Measurements from ENCODE around the gene NEU3.

DNA sequence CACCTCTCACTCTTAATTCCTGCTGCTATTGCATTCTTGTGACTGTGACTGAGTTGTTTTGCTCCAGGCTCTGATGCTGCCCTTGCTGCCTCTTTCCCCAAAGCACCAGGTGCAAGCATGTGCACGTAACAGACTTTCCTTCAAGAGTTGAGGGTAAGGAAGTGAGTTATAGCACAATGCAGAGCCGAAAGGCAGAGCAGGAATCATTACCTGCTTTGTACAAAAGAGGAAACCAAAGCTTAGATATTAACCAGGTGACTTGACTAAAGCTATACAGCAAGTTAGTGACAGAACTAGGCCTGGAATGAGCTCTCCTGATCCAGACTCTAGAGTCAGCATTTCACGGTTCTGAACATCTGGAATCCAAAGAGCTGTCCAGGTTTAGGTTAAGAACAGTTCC is 33.6 kb downstream of the NEU3 start:
- TF ChIP-seq, protein P1, sequence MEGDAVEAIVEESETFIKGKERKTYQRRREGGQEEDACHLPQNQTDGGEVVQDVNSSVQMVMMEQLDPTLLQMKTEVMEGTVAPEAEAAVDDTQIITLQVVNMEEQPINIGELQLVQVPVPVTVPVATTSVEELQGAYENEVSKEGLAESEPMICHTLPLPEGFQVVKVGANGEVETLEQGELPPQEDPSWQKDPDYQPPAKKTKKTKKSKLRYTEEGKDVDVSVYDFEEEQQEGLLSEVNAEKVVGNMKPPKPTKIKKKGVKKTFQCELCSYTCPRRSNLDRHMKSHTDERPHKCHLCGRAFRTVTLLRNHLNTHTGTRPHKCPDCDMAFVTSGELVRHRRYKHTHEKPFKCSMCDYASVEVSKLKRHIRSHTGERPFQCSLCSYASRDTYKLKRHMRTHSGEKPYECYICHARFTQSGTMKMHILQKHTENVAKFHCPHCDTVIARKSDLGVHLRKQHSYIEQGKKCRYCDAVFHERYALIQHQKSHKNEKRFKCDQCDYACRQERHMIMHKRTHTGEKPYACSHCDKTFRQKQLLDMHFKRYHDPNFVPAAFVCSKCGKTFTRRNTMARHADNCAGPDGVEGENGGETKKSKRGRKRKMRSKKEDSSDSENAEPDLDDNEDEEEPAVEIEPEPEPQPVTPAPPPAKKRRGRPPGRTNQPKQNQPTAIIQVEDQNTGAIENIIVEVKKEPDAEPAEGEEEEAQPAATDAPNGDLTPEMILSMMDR (IDR thresholded peaks at IDR 0.05), result no peak
- TF ChIP-seq POLR2A (IDR thresholded peaks at IDR 0.05), result no peak
